Sciatic nerve (tissue), 2 donors: ENCODE measurements around the gene BICRAL. TPM values are rescaled to one million over a fixed set of nuclear protein-coding genes. Genes with fewer than 3 reads are reported as not detected.
A peak's percentile ranks its signal among the peaks of the same experiment; 100 is the strongest.
"Not testable (repeated sequence)": the region's sequence is repeated elsewhere in the genome, so short reads cannot be mapped to it uniquely, and the experiment has no call there.

Experiments
- ATAC-seq: fragments of 200-7000 bp; cut with Tn5 transposase; one replicate; pipeline ENCODE4 v1.9.1; 2020; ENCODE audit warnings: mild to moderate bottlenecking, moderate library complexity
- DNase-seq: peaks from one replicate; pipeline ENCODE4 v3.0.0-alpha.2; 2020; ENCODE audit warnings: low spot score
- intact Hi-C: fragments of 100-400 bp; cut with DNase I; formaldehyde crosslinking; loops from one replicate; pipeline ENCODE4 v1.14.2; 2022
- total RNA-seq: library from RNA; stranded (reverse); fragmentation: NEBNext Ultra II Directional; extraction: Animal tissue kit (Norgen Biotek cat#: 25700); gene quantifications from one replicate; pipeline ENCODE4 v1.2.1, GENCODE V29; 2021
- donor health status: DM: no; HTN: no; CAD: no.
- donor health status: DM: no; HTN: no; CAD: no.

BICRAL gene
- total RNA-seq, 1 donor from 2014 or later = 27.7 TPM

- DNase-seq (no peak), ATAC-seq (no peak)
- intact Hi-C loops = no loop called here
Measured at GRCh38 chr6:42761287-42762067, 20.4 kb upstream of the BICRAL start.

- ATAC-seq (no peak), DNase-seq (no peak)
- intact Hi-C loops = no loop called here
Measured at GRCh38 chr6:42762426-42762859, 19.4 kb upstream of the BICRAL start.

GRCh38 chr6:42762950-42763349, 18.9 kb upstream of the BICRAL start:
- ATAC-seq = no peak
- DNase-seq = no peak
- intact Hi-C loops = no loop called here

GRCh38 chr6:42764911-42765648, 16.8 kb upstream of the BICRAL start:
- DNase-seq = no peak

GRCh38 chr6:42766163-42766670, 15.6 kb upstream of the BICRAL start:
- intact Hi-C loops = no loop called here
- no peak for ATAC-seq
- DNase-seq = no peak

More at GRCh38 chr6:42764911-42765648, 16.8 kb upstream of the BICRAL start:
- intact Hi-C loops = no loop called here
- ATAC-seq = no peak

- DNase-seq (no peak), ATAC-seq (no peak)
- intact Hi-C loops = no loop called here
Measured at GRCh38 chr6:42769051-42769450, 12.8 kb upstream of the BICRAL start.

GRCh38 chr6:42769836-42770235, 12.0 kb upstream of the BICRAL start:
- ATAC-seq (no peak), DNase-seq (no peak)
- intact Hi-C loops = no loop called here

- DNase-seq (no peak), ATAC-seq (no peak)
- intact Hi-C loops = no loop called here
Measured at GRCh38 chr6:42771741-42772100, 10.1 kb upstream of the BICRAL start.

GRCh38 chr6:42774201-42774600, 7.7 kb upstream of the BICRAL start:
- ATAC-seq = no peak
- intact Hi-C loops = no loop called here
- no peak for DNase-seq

- ATAC-seq = peak; percentile 42
- intact Hi-C loops, DNase-seq: not testable (repeated sequence)
Measured at GRCh38 chr6:42774821-42775487, 6.9 kb upstream of the BICRAL start.

GRCh38 chr6:42777126-42777822, 4.6 kb upstream of the BICRAL start:
- no peak for ATAC-seq
- DNase-seq = no peak
- intact Hi-C loops = no loop called here

GRCh38 chr6:42778122-42778521, 3.7 kb upstream of the BICRAL start:
- ATAC-seq = no peak
- intact Hi-C loops = no loop called here
- no peak for DNase-seq

GRCh38 chr6:42779521-42779920, 2.3 kb upstream of the BICRAL start:
- ATAC-seq (no peak), DNase-seq (no peak)
- intact Hi-C loops = no loop called here

GRCh38 chr6:42781546-42781795, 381 bp upstream of the BICRAL start:
- no peak for ATAC-seq
- no peak for DNase-seq
- intact Hi-C loops = no loop called here

- DNase-seq (peak; percentile 89), ATAC-seq (peak; percentile 84)
- intact Hi-C loops = no loop called here
Measured at GRCh38 chr6:42782689-42783176, 881 bp downstream of the BICRAL start.

GRCh38 chr6:42783177-42783875, 1.5 kb downstream of the BICRAL start:
- ATAC-seq (peak; percentile 80), DNase-seq (peak; percentile 88)
- intact Hi-C loops = no loop called here

- intact Hi-C loops = loop anchor here (2.0 kb wide), 1 partner anchor 37 kb away; the partner anchor contains the start of gene TBCC
- ATAC-seq (no peak), DNase-seq (no peak)
Measured at GRCh38 chr6:42783876-42784642, 2.2 kb downstream of the BICRAL start.
